Superior temporal gyrus (tissue), 1 donor: ENCODE data around the gene ITGB6.
A peak's percentile ranks its signal among the peaks of the same experiment; 100 is the strongest.
"Not testable (repeated sequence)": the region's sequence is repeated elsewhere in the genome, so short reads cannot be mapped to it uniquely, and the experiment has no call there.

Source experiments
- DNase-seq: peaks from one replicate; pipeline ENCODE4 v3.0.0-alpha.2; 2016; ENCODE audit errors: extremely low spot score

Gene ITGB6

DNA sequence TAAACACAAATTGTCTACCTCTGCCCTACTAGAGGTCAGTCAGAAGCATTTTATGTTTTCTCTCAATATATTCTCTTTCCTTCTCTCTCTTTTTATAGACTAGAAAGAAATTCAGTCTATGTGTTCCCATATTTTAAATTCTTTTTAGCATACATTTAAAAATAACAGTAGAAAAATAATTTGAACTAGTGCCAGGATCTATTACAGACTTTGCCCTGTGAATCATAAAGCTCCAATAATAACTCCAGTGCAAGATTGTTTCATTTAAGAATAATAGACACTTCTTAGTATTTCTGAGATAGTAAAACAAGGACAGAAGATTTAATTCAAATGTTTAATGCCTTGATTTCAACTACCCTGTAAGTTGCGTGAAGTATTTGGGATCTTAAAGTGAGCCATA is 60.1 kb downstream of the ITGB6 start:
- DNase-seq: no peak

DNA sequence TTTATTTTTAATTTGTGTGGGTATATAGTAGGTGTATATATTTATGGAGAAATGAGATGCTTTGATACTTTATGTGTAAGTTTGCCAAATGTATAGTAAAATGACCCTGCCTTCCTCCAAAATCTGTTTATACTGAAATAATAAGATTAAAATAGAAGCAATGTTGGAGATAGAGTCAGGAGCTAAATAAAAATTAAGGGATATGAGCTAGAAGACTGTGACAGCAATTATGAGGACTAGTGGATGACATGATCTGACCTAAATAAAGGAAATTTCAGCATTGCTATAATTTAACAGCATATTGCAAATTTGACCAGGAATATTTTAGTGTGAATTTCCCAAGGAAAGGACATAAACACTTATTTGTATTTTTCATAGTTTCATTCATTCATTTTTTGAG is 60.7 kb downstream of the ITGB6 start:
- DNase-seq: no peak

DNA sequence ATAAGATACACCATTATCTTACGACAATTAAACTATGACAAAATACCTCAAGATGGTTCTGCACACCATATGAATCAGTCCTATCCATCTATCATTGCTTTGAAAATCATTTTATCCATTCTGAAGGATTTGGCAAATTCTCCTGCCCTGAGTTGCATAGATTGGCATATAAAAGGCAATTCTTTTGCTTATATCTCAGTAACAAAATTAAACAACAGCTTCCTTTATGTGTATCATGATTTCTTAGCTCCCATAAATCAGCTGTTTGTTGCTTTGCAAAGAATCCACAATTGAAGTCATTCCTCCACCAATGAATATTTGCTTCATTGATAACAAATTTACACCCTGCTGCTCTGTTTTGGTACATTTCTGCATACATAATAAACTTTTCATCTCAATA is 61.7 kb downstream of the ITGB6 start:
- no peak for DNase-seq

DNA sequence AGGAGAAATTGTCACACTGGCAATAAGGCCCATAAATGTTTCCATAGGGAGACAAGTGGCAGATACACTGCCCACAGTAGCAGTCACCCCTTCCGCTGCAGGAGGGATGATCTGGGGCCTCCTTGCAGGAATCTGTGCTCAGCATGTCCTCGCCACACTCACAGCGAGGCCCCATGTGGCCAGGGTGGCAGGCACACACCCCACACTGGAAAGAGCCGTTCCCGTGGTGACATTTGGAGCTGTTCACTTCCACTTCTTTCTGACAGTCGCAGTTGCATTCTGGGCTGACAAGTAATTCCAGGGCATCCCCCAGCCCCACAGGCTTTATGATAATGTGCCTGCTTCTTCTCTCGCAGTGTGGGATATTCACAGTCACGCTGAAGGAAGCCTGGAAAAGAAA is 62.6 kb downstream of the ITGB6 start:
- no peak for DNase-seq

DNA sequence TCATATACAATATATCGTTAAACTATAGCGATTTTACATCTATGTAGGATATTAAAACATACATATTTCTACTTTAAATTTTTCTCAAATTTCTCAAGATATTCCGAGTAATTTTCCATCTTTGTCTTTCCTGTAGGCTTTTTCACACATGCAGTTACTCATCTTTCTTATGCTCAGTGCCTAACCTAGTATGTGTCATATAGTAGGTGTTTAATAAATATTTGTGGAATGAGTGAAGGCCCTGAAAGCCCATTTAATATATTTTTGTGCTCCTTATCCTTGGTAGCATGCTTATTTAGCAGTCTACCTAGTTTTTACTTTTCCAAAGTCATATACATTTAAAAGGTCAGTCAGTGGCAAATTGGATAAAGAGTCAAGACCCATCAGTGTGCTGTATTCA is 67.3 kb downstream of the ITGB6 start:
- DNase-seq: no peak

- DNase-seq: no peak
These were observed 73.3 kb downstream of the ITGB6 start for GRCh38 chr2:160126756-160127155.

DNA sequence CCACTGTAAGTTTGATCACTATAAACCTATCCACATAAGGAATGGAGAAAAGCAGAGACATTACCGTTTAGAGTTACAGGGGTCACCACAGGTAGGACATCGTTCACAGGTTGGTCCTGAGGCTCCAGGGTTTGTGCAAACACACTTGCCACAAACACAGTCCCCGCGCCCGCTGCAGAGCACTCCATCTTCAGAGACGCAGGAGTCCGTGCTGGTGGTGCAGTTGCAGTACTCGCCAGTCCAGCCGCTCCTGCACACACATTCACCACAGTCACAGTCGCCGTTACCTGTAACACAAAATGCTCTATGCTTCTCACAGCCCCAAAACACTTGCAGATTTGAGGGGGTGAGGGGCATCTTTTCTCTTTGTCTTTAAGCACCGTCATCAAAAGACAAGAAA is 73.8 kb downstream of the ITGB6 start:
- no peak for DNase-seq

GRCh38 chr2:160125828-160126227 is 74.2 kb downstream of the ITGB6 start:
- DNase-seq: no peak

DNA sequence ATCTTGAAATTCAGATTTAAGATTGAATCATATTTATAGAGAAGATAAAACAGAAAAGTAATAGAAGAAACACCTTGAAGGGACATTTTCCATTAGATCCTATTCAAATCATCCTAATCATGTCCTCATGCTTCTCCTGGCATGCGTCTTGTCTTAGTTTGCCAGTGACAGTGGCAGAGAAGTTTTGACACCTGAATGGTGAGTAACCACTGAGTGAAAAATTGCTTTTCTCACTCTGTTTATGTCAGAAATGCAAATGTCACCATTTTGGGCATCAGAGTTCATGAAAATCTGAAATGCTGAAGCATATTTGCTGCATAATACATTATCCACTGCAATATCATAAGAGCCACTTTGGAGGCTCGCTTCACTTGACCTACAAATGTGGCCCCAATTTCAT is 74.7 kb downstream of the ITGB6 start:
- DNase-seq: no peak

DNA sequence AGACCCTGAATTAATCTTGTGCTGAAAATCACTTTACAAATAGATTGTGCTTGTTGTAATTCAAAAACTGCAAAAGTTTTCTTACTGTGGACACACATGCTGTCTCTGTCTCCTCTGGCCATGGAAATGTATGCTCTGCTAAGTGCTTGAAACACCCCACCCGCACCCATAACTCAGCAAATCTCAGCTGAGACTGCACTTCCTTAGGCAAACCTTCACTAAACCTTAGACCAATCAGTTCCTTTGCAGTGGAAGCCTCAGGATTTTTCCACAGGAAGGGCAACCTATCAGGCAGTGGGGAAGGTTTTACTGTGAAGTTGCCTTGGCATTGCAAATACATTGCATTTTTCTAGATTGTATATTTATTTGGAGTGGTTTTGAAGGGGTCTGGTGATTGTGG is 75.5 kb downstream of the ITGB6 start:
- no peak for DNase-seq

GRCh38 chr2:160114721-160115120 is 85.4 kb downstream of the ITGB6 start:
- DNase-seq: not testable (repeated sequence)

DNA sequence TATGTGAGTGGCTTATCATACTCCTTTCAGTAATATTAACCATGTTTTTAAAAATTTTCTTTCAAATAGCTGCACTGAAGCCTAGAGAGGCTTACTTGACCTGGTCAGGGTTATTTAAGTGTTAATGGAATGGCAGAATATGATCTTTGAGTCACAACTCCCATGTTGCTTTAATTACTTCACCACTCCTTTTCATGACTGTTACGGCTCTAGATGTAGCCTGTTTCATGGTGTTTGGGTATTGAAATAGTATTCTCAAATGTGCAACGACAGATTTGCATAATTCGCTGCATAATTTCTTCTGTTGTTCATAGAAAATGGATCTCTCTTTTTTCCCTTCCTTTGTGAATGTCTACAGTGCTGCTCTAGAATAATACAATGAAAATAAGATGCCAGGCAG is 86.1 kb downstream of the ITGB6 start:
- DNase-seq: no peak

- no peak for DNase-seq
These were observed 87.9 kb downstream of the ITGB6 start for GRCh38 chr2:160111951-160112798.

DNA sequence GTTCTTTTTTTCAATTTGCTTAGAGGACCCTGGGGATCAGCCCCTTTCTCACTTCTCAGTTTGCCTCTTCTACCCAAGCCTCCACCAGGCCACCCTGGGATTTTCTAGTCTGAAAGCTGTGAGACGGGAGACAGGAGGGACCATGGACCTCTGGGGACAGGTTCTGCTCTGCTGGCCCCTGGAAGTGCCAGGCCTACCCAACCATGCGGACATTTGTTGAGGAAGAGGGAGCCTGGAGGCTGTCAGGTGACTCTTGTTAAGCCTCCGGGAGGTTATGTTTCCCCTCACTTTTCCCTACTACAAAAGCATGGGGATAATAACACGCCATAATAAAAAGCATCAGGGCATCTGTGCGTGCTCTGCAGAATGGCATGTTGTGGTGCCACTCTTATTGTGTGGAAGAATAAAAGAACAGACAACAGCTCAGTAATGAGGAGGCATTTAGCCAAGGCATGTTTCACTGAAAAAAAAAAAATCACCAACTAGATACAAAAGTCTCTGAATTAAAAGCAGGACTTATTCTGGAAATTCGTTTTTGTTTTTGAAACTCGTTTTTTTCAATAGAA is 89.3 kb downstream of the ITGB6 start:
- DNase-seq: no peak

GRCh38 chr2:160109939-160110673 is 90.0 kb downstream of the ITGB6 start:
- DNase-seq: peak; percentile 87

- no peak for DNase-seq
These were observed 90.8 kb downstream of the ITGB6 start for GRCh38 chr2:160109243-160109642.

- DNase-seq: no peak
These were observed 91.4 kb downstream of the ITGB6 start for GRCh38 chr2:160108646-160109045.

DNA sequence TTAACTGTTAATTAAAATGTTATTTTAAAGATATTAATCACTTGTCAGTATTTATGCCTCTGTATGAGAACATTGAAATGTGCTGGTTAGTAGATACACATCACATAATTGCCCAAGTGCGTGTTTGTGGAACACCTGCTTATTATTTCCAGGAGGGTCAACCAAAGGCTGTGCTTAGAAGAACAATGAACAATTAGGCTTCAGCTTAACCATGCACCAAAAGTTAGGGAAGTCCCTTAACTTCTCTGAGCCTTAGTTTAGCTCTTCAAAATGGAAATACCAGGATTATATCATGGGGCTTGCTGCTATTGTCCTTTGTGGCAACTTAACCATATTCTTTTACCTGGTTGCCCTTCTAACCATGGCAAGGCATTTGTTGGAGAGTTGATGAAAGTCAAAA is 94.7 kb downstream of the ITGB6 start:
- DNase-seq: no peak

DNA sequence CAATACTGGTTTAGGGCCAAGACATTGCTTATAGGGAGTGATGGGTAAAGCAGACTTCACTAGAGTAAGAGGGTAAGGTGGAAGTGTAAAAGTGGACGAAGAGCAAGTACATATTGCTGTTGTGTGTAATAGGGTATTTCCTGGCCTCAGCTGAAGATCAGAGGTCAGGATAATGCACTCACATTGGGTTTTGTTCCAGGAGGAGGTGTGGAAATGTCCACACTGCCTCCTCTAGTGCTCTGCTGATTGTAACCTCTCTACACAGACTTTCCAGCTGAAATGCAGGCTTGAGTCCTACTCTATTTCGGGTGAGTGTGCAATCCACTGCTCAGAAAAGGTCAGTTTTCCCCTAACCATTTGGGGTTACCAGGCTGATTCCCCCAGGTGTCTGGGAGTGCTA is 96.0 kb downstream of the ITGB6 start:
- no peak for DNase-seq

DNA sequence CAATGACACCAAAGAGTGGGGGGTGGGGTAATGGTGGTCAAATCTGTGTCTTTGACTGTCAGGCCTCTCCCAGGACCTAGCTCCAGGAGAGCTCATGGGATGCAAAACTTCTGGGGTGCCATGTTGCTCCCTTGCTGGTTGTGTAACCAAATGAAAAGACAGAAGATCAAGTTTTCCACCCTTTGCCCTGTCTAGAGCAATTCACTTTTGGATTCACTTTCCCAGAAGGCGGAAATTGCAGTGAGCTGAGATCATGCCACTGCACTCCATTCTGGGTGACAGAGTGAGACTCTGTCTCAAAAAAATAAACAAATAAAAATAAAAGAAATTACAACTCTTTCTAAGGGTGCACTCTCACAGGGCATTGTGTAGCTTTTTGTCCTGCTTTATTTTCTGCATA is 102.7 kb downstream of the ITGB6 start:
- no peak for DNase-seq

DNA sequence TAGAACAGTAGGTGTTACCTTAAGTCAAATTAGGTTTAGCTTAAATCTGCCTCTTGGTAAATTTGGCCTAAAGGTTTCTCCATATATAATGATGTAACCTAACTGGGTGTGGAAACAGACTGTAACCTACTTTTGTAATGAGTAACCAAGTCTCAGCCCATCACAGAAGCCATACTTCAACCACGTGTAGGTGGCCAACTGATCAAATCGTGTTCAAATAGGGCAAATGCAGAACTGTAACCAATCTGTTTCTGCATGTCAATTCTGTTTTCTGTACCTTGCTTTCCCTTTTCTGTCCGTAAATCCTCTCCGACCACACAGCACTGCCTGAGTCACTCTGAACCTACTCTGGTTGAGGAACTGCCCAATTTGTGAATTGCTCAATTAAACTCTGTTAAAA is 103.7 kb downstream of the ITGB6 start:
- DNase-seq: no peak

GRCh38 chr2:160092445-160092844 is 107.6 kb downstream of the ITGB6 start:
- DNase-seq: no peak

DNA sequence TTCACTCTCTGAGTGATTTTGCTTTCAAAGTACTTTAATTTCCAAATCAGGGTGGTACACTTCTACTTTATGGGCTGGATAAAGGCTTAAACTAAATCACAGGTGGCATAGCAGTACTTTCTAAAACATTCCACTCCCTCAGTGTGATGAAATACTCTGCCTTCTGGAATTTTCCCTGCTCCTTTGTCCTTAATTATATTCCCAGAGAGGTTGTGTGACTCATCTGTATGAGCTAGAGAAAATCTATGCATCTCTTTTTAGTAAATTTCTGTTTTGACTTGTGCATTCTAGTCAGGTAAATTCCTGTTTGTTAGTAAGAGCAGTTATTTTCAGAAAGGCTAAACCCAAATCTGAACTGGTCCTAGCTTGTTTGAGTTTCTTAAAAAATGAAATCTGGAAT is 108.7 kb downstream of the ITGB6 start:
- no peak for DNase-seq
